Measurements from ENCODE around the gene SALL3. TPM values are rescaled to one million over a fixed set of nuclear protein-coding genes. Genes with fewer than 3 reads are reported as not detected.

Gene SALL3
- total RNA-seq, 1 donor from 2014 or later: 23.4 TPM

GRCh38 chr18:78950386-78950785, 29.2 kb upstream of the SALL3 start:
- DNase-seq: no peak
- Mint-ChIP-seq H3K4me3 (ENCODE audit: unreplicated experiment) (no peak overlapping the region), H3K36me3 (ENCODE audit: unreplicated experiment) (peaks cover 4% of the 10 kb centered on the region), H3K4me1 (ENCODE audit: low read depth, unreplicated experiment) (peaks cover 1% of the 10 kb centered on the region), H3K27me3 (ENCODE audit: unreplicated experiment) (peaks cover 4% of the 10 kb centered on the region), H3K9me3 (ENCODE audit: unreplicated experiment) (no peaks in the 10 kb centered on the region), H3K27ac (ENCODE audit: unreplicated experiment) (no peak overlapping the region)
- TF ChIP-seq, protein P1, sequence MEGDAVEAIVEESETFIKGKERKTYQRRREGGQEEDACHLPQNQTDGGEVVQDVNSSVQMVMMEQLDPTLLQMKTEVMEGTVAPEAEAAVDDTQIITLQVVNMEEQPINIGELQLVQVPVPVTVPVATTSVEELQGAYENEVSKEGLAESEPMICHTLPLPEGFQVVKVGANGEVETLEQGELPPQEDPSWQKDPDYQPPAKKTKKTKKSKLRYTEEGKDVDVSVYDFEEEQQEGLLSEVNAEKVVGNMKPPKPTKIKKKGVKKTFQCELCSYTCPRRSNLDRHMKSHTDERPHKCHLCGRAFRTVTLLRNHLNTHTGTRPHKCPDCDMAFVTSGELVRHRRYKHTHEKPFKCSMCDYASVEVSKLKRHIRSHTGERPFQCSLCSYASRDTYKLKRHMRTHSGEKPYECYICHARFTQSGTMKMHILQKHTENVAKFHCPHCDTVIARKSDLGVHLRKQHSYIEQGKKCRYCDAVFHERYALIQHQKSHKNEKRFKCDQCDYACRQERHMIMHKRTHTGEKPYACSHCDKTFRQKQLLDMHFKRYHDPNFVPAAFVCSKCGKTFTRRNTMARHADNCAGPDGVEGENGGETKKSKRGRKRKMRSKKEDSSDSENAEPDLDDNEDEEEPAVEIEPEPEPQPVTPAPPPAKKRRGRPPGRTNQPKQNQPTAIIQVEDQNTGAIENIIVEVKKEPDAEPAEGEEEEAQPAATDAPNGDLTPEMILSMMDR (IDR thresholded peaks at IDR 0.05; ENCODE audit: partially characterized antibody, unreplicated experiment): no peak

DNA sequence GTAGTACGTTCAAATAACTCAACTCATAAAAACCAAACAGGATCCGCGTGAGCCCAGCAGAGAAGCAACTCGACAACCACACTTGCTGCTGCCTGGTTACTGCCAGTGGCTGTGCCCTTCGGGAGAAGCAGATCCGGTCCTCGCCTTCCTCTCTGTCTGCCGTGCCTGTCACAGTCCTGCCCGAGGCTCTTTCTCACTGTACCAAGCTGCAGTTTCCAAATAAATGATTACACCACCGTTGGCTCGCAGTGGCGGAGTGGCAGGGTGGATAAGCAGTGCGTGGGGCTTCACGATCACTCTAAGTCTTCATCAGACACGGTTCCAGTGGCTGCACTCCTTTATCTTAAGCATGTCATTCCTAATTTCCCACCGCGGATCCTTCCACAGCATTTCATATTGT, 26.1 kb upstream of the SALL3 start:
- Mint-ChIP-seq H3K4me1 (ENCODE audit: low read depth, unreplicated experiment) (peaks cover 1% of the 10 kb centered on the region), H3K36me3 (ENCODE audit: unreplicated experiment) (peaks cover 4% of the 10 kb centered on the region)

GRCh38 chr18:78955051-78955450, 24.6 kb upstream of the SALL3 start:
- H3K4me1 Mint-ChIP-seq (ENCODE audit: low read depth, unreplicated experiment): peaks cover 1% of the 10 kb centered on the region
- TF ChIP-seq, protein P1 (IDR thresholded peaks at IDR 0.05; ENCODE audit: partially characterized antibody, unreplicated experiment): no peak
- peaks cover 4% of the 10 kb centered on the region for H3K36me3 Mint-ChIP-seq (ENCODE audit: unreplicated experiment)
- H3K27ac Mint-ChIP-seq (ENCODE audit: unreplicated experiment): no peak overlapping the region
- H3K27me3 Mint-ChIP-seq (ENCODE audit: unreplicated experiment): peaks cover 4% of the 10 kb centered on the region
- H3K4me3 Mint-ChIP-seq (ENCODE audit: unreplicated experiment): no peak overlapping the region
- peaks cover 3% of the 10 kb centered on the region for H3K9me3 Mint-ChIP-seq (ENCODE audit: unreplicated experiment)
- no peak for DNase-seq

More for the DNA sequence above, 26.1 kb upstream of the SALL3 start:
- peaks cover 4% of the 10 kb centered on the region for H3K27me3 Mint-ChIP-seq (ENCODE audit: unreplicated experiment)
- no peak overlapping the region for H3K27ac Mint-ChIP-seq (ENCODE audit: unreplicated experiment)
- no peak overlapping the region for H3K4me3 Mint-ChIP-seq (ENCODE audit: unreplicated experiment)
- DNase-seq: no peak
- TF ChIP-seq, protein P1 (IDR thresholded peaks at IDR 0.05; ENCODE audit: partially characterized antibody, unreplicated experiment): no peak
- H3K9me3 Mint-ChIP-seq (ENCODE audit: unreplicated experiment): peaks cover 3% of the 10 kb centered on the region

- TF ChIP-seq, protein P1 (IDR thresholded peaks at IDR 0.05; ENCODE audit: partially characterized antibody, unreplicated experiment): no peak
- DNase-seq: no peak
- Mint-ChIP-seq H3K36me3 (ENCODE audit: unreplicated experiment) (no peaks in the 10 kb centered on the region), H3K27ac (ENCODE audit: unreplicated experiment) (no peak overlapping the region), H3K27me3 (ENCODE audit: unreplicated experiment) (peaks cover 4% of the 10 kb centered on the region), H3K4me3 (ENCODE audit: unreplicated experiment) (no peak overlapping the region), H3K4me1 (ENCODE audit: low read depth, unreplicated experiment) (peaks cover 1% of the 10 kb centered on the region), H3K9me3 (ENCODE audit: unreplicated experiment) (peaks cover 3% of the 10 kb centered on the region)
Measured at GRCh38 chr18:78957140-78957539, 22.5 kb upstream of the SALL3 start.

GRCh38 chr18:78960709-78961108, 18.9 kb upstream of the SALL3 start:
- Mint-ChIP-seq H3K27me3 (ENCODE audit: unreplicated experiment) (peaks cover 7% of the 10 kb centered on the region), H3K4me3 (ENCODE audit: unreplicated experiment) (no peak overlapping the region), H3K36me3 (ENCODE audit: unreplicated experiment) (peaks cover 11% of the 10 kb centered on the region), H3K9me3 (ENCODE audit: unreplicated experiment) (peaks cover 8% of the 10 kb centered on the region), H3K4me1 (ENCODE audit: low read depth, unreplicated experiment) (no peaks in the 10 kb centered on the region), H3K27ac (ENCODE audit: unreplicated experiment) (no peak overlapping the region)
- TF ChIP-seq, protein P1 (IDR thresholded peaks at IDR 0.05; ENCODE audit: partially characterized antibody, unreplicated experiment): no peak
- no peak for DNase-seq
